Stimulated activated CD8-positive, alpha-beta memory T cell treated with anti-CD3 and anti-CD28 coated beads, Interleukin-4, amount 100 ng/mL, for 48 hours (primary cell): ENCODE measurements around the gene NUDT4B.
"Not testable (repeated sequence)": the region's sequence is repeated elsewhere in the genome, so short reads cannot be mapped to it uniquely, and the experiment has no call there.

ENCODE experiments used
- DNase-seq: peaks from one replicate; pipeline ENCODE4 v3.0.0-alpha.2; 2020

Gene NUDT4B

GRCh38 chr1:148748563-148749334, at the start of gene NUDT4B:
NUDT4B (plus strand) TSS chr1:148748774; CDS start chr1:148748953, 179 bp downstream.
- not testable (repeated sequence) for DNase-seq

- DNase-seq = not testable (repeated sequence)
These were observed 49.2 kb upstream of the NUDT4B start for GRCh38 chr1:148699357-148699756.

GRCh38 chr1:148702242-148702641, 46.3 kb upstream of the NUDT4B start:
- not testable (repeated sequence) for DNase-seq

- not testable (repeated sequence) for DNase-seq
These were observed 44.5 kb upstream of the NUDT4B start for GRCh38 chr1:148703973-148704591.

GRCh38 chr1:148705316-148705948, 43.1 kb upstream of the NUDT4B start:
- not testable (repeated sequence) for DNase-seq

GRCh38 chr1:148708779-148709333, 39.7 kb upstream of the NUDT4B start:
- DNase-seq = not testable (repeated sequence)

GRCh38 chr1:148710772-148711523, 37.6 kb upstream of the NUDT4B start:
- not testable (repeated sequence) for DNase-seq

- DNase-seq = not testable (repeated sequence)
These were observed 36.2 kb upstream of the NUDT4B start for GRCh38 chr1:148712353-148712752.

GRCh38 chr1:148715518-148715917, 33.1 kb upstream of the NUDT4B start:
- not testable (repeated sequence) for DNase-seq

GRCh38 chr1:148716966-148717520, 31.5 kb upstream of the NUDT4B start:
- not testable (repeated sequence) for DNase-seq

GRCh38 chr1:148720918-148721317, 27.7 kb upstream of the NUDT4B start:
- not testable (repeated sequence) for DNase-seq

- not testable (repeated sequence) for DNase-seq
These were observed 25.8 kb upstream of the NUDT4B start for GRCh38 chr1:148722758-148723157.

GRCh38 chr1:148723515-148723914, 25.1 kb upstream of the NUDT4B start:
- not testable (repeated sequence) for DNase-seq

- not testable (repeated sequence) for DNase-seq
These were observed 23.7 kb upstream of the NUDT4B start for GRCh38 chr1:148724872-148725271.

GRCh38 chr1:148727862-148728261, 20.7 kb upstream of the NUDT4B start:
- not testable (repeated sequence) for DNase-seq

- not testable (repeated sequence) for DNase-seq
These were observed 19.4 kb upstream of the NUDT4B start for GRCh38 chr1:148729128-148729527.

GRCh38 chr1:148729541-148729940, 19.0 kb upstream of the NUDT4B start:
- not testable (repeated sequence) for DNase-seq

GRCh38 chr1:148732277-148732676, 16.3 kb upstream of the NUDT4B start:
- DNase-seq = not testable (repeated sequence)

- DNase-seq = not testable (repeated sequence)
These were observed 14.8 kb upstream of the NUDT4B start for GRCh38 chr1:148733585-148734310.

GRCh38 chr1:148734311-148734662, 14.3 kb upstream of the NUDT4B start:
- not testable (repeated sequence) for DNase-seq

GRCh38 chr1:148735538-148735937, 13.0 kb upstream of the NUDT4B start:
- not testable (repeated sequence) for DNase-seq
